ENCODE data around the gene TNN. TPM values are rescaled to one million over a fixed set of nuclear protein-coding genes. Genes with fewer than 3 reads are reported as not detected.
A peak's percentile ranks its signal among the peaks of the same experiment; 100 is the strongest.

The TNN gene
- total RNA-seq, 1 experiment from 2014 or later = 6.0 TPM

DNA sequence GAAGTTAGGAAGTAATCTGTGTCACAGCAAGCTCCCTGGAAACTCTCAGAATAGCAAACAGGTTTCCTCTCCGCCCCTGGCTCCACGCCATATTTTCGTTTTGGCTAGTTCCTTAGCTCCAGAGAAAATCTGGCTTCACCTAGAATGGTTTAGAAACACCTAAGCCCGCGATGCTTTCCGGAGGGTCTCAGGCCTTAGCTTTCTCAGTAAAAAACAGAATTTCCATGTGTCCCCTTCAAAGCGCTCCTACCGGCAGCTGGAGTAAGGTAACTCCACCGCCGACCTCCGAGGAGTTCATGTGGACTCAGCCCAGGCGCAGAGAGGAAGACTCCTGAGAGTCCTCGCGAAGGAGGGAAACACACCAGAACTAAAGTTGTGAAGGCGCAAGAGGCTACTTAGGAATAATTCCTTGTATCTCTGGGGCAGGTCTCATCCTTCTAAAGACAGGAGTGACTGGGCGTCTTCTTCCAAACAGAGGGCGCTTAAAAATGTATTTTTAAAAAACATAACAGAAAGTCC is 124.5 kb downstream of the TNN start:
- H3K27me3 ChIP-seq (replicated peaks) = no peaks in the 10 kb centered on the region
- H3K4me3 ChIP-seq = peak overlapping the region; percentile 50
- no peaks in the 10 kb centered on the region for H3K36me3 ChIP-seq
- H3K27ac ChIP-seq = peak overlapping the region; percentile 52
- DNase-seq (ENCODE audit: low read depth in 1 of 2, low spot score in 2 of 2) = peak in 1 of 2 experiments; percentile 48
- H3K4me1 ChIP-seq (replicated peaks) = peaks cover 16% of the 10 kb centered on the region
- no peaks in the 10 kb centered on the region for H3K9me3 ChIP-seq (replicated peaks)

DNA sequence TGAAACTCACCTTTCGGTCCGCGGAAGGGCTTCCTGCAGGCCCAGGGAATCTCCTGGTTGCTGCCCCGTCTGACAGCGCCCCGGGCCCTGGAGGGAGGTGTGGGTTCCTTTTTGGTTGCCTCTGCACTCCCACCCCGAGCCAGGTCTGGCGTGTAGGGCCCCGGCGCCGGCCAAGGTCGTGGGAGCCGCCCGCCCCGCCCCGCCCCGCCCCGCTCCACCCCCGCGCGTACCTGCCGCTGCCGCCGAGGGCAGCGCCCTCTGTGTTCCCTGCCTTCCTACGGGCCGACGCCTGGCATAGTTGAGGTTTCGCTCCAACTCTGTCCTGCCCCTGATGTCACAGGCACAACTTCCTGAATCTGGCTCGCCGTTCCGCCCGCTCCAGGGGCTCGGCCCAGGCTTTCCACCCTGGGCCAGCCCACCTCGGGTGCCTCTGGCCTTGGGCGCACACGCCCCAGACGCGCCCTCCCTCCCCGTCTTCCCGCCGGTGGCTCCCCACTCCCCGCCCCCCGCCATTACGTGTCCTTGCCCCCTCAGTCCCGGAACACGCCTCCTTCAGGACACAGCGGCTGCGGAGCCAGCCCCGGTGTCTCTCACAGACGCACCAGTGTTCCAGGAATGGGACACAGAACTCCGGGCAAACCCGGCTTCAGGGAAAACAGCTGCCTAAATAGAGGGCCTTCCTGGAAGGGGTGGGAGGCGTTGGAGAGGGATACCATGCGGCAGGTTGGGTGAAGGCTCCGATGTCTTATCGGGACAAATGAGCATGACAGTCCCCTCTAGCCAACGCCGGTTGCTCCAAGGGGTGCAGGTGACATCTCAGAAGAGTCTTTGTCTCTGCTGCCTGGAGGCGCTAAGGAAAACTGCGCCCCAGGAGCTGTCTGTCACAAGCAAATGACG is 125.2 kb downstream of the TNN start, which contains the start of gene KIAA0040:
KIAA0040 (minus strand) TSS at position 147 of the 897 bp plus-strand sequence. CDS start 31,763 bp downstream, outside the sequence.
- H3K27ac ChIP-seq = peak within 1 kb of the TSS; percentile 52
- H3K36me3 ChIP-seq = no peaks in the 10 kb centered on the region
- peak within 1 kb of the TSS; percentile 50 for H3K4me3 ChIP-seq
- no peaks in the 10 kb centered on the region for H3K27me3 ChIP-seq (replicated peaks)
- peaks cover 23% of the 10 kb centered on the region for H3K4me1 ChIP-seq (replicated peaks)
- H3K9me3 ChIP-seq (replicated peaks) = no peaks in the 10 kb centered on the region
- peak; percentile 68 to 83 for DNase-seq (ENCODE audit: low read depth in 1 of 2, low spot score in 2 of 2)

DNA sequence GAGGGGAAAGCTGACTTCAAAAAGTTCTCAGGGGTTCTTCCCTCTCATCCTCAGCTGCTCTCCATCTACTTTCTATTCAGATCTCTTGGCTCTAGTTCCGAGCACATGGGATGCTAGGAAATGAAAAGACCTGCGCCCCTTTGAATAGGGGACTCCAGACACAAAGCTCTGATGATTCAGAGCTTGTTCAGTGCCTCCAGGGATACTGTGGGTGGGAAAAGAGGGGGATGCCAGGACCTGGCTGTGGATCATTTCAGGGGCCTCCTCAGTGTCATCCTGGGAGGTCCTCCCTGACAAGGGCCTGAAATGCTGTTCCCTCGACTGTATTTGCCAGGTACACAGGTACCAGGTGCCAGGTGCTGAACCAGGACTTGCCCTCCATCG is 125.9 kb downstream of the TNN start:
- Histone ChIP-seq H3K27me3 (replicated peaks) (no peaks in the 10 kb centered on the region), H3K4me1 (replicated peaks) (peaks cover 30% of the 10 kb centered on the region), H3K36me3 (no peaks in the 10 kb centered on the region), H3K27ac (peak overlapping the region; percentile 52), H3K4me3 (peak overlapping the region; percentile 50), H3K9me3 (replicated peaks) (no peaks in the 10 kb centered on the region)
- DNase-seq (ENCODE audit: low read depth in 1 of 2, low spot score in 2 of 2) = peak in 1 of 2 experiments; percentile 54

DNA sequence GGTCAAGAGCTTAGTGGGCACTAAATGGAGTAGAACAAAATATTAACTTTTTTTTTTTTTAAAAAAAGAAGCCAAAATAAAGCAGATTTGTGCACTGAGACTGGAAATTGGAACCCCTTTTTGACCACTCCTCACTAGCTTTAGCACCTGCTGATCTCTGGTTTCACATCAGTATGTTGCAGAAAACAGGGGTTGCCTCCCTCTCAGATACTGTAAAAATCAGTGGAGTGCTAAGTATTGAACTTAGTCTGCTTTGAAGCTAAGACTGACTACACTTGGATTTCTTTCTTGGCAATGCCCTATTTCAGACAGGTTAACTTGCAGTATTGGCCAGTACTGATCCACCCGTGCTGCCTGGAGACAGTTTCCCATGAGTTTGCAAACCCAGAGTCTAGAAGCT is 127.6 kb downstream of the TNN start:
- no peak for DNase-seq (ENCODE audit: low read depth in 1 of 2, low spot score in 2 of 2)
- Histone ChIP-seq H3K27me3 (replicated peaks) (no peaks in the 10 kb centered on the region), H3K4me3 (no peak overlapping the region), H3K9me3 (replicated peaks) (no peaks in the 10 kb centered on the region), H3K4me1 (replicated peaks) (peaks cover 39% of the 10 kb centered on the region), H3K36me3 (no peaks in the 10 kb centered on the region), H3K27ac (no peak overlapping the region)

DNA sequence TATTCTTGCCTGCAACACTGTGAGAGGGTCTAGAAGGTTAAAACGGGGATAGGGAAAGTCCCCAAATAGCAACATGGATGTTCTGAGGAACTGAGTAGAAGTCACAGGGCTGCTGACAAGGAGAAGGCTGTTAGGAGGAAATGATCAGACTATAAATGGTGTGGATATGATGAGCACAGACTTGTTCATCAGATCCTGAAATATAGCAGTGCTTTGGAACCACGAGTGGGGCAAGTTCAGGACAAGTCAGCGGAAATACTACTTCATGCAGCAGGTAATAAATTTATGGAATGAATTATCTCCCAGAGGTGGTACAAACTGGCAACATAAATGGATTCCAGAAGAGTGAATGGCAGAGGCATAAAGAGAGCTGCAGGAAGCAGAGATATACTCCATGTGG is 128.2 kb downstream of the TNN start:
- Histone ChIP-seq H3K27ac (no peak overlapping the region), H3K36me3 (no peaks in the 10 kb centered on the region), H3K4me1 (replicated peaks) (peaks cover 44% of the 10 kb centered on the region), H3K9me3 (replicated peaks) (no peaks in the 10 kb centered on the region), H3K27me3 (replicated peaks) (no peaks in the 10 kb centered on the region), H3K4me3 (no peak overlapping the region)
- DNase-seq (ENCODE audit: low read depth in 1 of 2, low spot score in 2 of 2) = no peak

DNA sequence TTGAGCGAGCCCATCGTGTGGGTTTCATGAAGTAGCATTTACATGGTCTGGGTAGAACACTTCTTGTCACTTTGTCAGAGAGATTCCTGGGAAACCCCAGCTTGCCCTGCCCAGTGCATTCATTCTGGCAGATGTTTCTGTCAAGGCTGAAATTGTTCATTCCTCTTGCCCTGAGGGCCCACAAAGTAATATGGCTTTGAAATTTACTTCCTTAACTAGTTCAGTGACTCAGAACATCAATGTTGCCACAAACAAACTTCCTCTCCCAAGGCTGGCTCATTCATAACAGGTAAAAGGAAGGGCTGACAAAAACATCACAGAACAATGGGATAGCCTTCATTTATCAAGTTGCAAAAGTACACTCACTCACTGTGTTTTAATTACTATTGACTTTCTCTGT is 129.9 kb downstream of the TNN start:
- peak; percentile 55 to 64 for DNase-seq (ENCODE audit: low read depth in 1 of 2, low spot score in 2 of 2)

More for the DNA sequence above, 129.9 kb downstream of the TNN start:
- peaks cover 52% of the 10 kb centered on the region for H3K4me1 ChIP-seq (replicated peaks)
- no peak overlapping the region for H3K4me3 ChIP-seq
- peak overlapping the region; percentile 40 for H3K27ac ChIP-seq
- no peaks in the 10 kb centered on the region for H3K27me3 ChIP-seq (replicated peaks)
- no peaks in the 10 kb centered on the region for H3K9me3 ChIP-seq (replicated peaks)
- H3K36me3 ChIP-seq = no peaks in the 10 kb centered on the region

Other genes with a start within 250 kb of the TNN start
- 376 and 566 TPM in 2 replicates for gene CACYBP, start 67.9 kb upstream of the TNN start, total RNA-seq (2014; rRNA removed; shearing (Covaris generic))
- gene MRPS14, start 44.4 kb upstream of the TNN start, total RNA-seq (2014; rRNA removed; shearing (Covaris generic)) = 28.9 and 33.6 TPM in 2 replicates
- 4.0 and 14.5 TPM in 2 replicates for gene KIAA0040, start 124.9 kb downstream of the TNN start, total RNA-seq (2014; rRNA removed; shearing (Covaris generic))